Neuronal stem cell (in vitro differentiated cells): ENCODE data around the gene SEC61B.
A peak's percentile ranks its signal among the peaks of the same experiment; 100 is the strongest.

Source experiments
- DNase-seq: peaks from one replicate; pipeline ENCODE4 v3.0.0-alpha.2; 2013; ENCODE audit warnings: low spot score
- H2AFZ ChIP-seq: one replicate; pipeline ENCODE4 v1.6.1; 2013; ENCODE audit warnings: mild to moderate bottlenecking, low read length, inconsistent platforms
- H2AK5ac ChIP-seq: 2 replicates; pipeline ENCODE4 v1.6.1; 2013; ENCODE audit warnings: low read depth, mild to moderate bottlenecking, inconsistent platforms, low read length, moderate library complexity, mixed read lengths
- H2BK120ac ChIP-seq: 2 replicates; pipeline ENCODE4 v1.6.1; 2013; ENCODE audit warnings: low read depth, mild to moderate bottlenecking, inconsistent platforms, low read length, moderate library complexity, mixed read lengths
- H2BK12ac ChIP-seq: one replicate; pipeline ENCODE4 v1.6.1; 2013; ENCODE audit warnings: low read length, inconsistent platforms
- H2BK15ac ChIP-seq: 2 replicates; pipeline ENCODE4 v1.6.1; 2013; ENCODE audit warnings: mild to moderate bottlenecking, low read length, inconsistent platforms, mixed read lengths
- H2BK5ac ChIP-seq: one replicate; pipeline ENCODE4 v1.6.1; 2013; ENCODE audit warnings: inconsistent platforms, mild to moderate bottlenecking, low read length, moderate library complexity
- H3K14ac ChIP-seq: one replicate; pipeline ENCODE4 v1.6.1; 2013; ENCODE audit warnings: low read length, inconsistent platforms
- H3K18ac ChIP-seq: 2 replicates; pipeline ENCODE4 v1.6.1; 2013; ENCODE audit warnings: low read length, inconsistent platforms
- H3K23ac ChIP-seq: 2 replicates; pipeline ENCODE4 v1.6.1; 2013; ENCODE audit warnings: low read depth, mild to moderate bottlenecking, mixed read lengths, low read length, inconsistent platforms; ENCODE audit not compliant: poor library complexity
- H3K27ac ChIP-seq: replicated peaks from 3 replicates; pipeline ENCODE4 v1.5.1; 2013; ENCODE audit warnings: low read length, inconsistent platforms
- H3K27me3 ChIP-seq, 3 experiments: 2 replicates each; pipeline ENCODE4 v1.6.1; 2013; ENCODE audit warnings: low read length in 3 of 3, mild to moderate bottlenecking in 2 of 3, inconsistent platforms in 1 of 3, low read depth in 1 of 3, mixed read lengths in 1 of 3, moderate library complexity in 1 of 3; ENCODE audit not compliant: control insufficient read depth in 3 of 3, insufficient read depth in 3 of 3
- H3K36me3 ChIP-seq, 2 donors: replicated peaks in 1 of 2; 2 replicates each; pipeline ENCODE4 v1.6.1; 2013; ENCODE audit warnings: low read length in 2 of 2; ENCODE audit not compliant: control insufficient read depth in 2 of 2, insufficient read depth in 2 of 2
- H3K4ac ChIP-seq: 2 replicates; pipeline ENCODE4 v1.6.1; 2013; ENCODE audit warnings: inconsistent platforms, mild to moderate bottlenecking, low read length, moderate library complexity
- H3K4me1 ChIP-seq, 2 donors: 1 replicate in 1 of 2; 2 replicates in 1 of 2; pipeline ENCODE4 v1.6.1; 2013; ENCODE audit warnings: low read length in 2 of 2, low read depth in 1 of 2; ENCODE audit not compliant: control insufficient read depth in 2 of 2, insufficient read depth in 1 of 2
- H3K4me2 ChIP-seq: one replicate; pipeline ENCODE4 v1.6.1; 2013; ENCODE audit warnings: mild to moderate bottlenecking, low read length, inconsistent platforms; ENCODE audit not compliant: insufficient read depth, poor library complexity, severe bottlenecking
- H3K4me3 ChIP-seq, 2 donors: 2 replicates each; pipeline ENCODE4 v1.5.1; 2013; ENCODE audit warnings: low read length in 2 of 2, mild to moderate bottlenecking in 2 of 2, inconsistent platforms in 1 of 2, moderate library complexity in 1 of 2
- H3K79me1 ChIP-seq: one replicate; pipeline ENCODE4 v1.6.1; 2013; ENCODE audit warnings: low read depth, mild to moderate bottlenecking, inconsistent platforms, low read length, moderate library complexity
- H3K9ac ChIP-seq: one replicate; pipeline ENCODE4 v1.6.1; 2013; ENCODE audit warnings: mild to moderate bottlenecking, low read depth, low read length, inconsistent platforms; ENCODE audit not compliant: poor library complexity
- H3K9me3 ChIP-seq, 2 donors: replicated peaks in 1 of 2; 2 replicates each; pipeline versions ENCODE3 to v1.6.1; 2013; ENCODE audit warnings: low read length in 2 of 2, mild to moderate bottlenecking in 2 of 2, inconsistent platforms in 1 of 2, low read depth in 1 of 2, mixed read lengths in 1 of 2, moderate library complexity in 1 of 2; ENCODE audit not compliant: control insufficient read depth in 2 of 2, insufficient read depth in 1 of 2
- H4K8ac ChIP-seq: one replicate; pipeline ENCODE4 v1.6.1; 2013; ENCODE audit warnings: low read depth, mild to moderate bottlenecking, inconsistent platforms, low read length, moderate library complexity
- H4K91ac ChIP-seq: one replicate; pipeline ENCODE4 v1.6.1; 2013; ENCODE audit warnings: low read length, low read depth, mild to moderate bottlenecking, inconsistent platforms; ENCODE audit not compliant: poor library complexity
- WGBS, 2 donors: extraction: QIAGEN DNeasy Blood & Tissue Kit; methylation state at CpG; one replicate each; pipeline ENCODE4 v1.1.7; 2013; ENCODE audit warnings: missing lambda C conversion rate in 2 of 2, mixed read lengths in 1 of 2; ENCODE audit not compliant: insufficient read length in 2 of 2, insufficient replicate concordance in 1 of 2; ENCODE audit errors: extremely low coverage in 2 of 2; 5-methylcytosine and 5-hydroxymethylcytosine counted together

The SEC61B gene

DNA sequence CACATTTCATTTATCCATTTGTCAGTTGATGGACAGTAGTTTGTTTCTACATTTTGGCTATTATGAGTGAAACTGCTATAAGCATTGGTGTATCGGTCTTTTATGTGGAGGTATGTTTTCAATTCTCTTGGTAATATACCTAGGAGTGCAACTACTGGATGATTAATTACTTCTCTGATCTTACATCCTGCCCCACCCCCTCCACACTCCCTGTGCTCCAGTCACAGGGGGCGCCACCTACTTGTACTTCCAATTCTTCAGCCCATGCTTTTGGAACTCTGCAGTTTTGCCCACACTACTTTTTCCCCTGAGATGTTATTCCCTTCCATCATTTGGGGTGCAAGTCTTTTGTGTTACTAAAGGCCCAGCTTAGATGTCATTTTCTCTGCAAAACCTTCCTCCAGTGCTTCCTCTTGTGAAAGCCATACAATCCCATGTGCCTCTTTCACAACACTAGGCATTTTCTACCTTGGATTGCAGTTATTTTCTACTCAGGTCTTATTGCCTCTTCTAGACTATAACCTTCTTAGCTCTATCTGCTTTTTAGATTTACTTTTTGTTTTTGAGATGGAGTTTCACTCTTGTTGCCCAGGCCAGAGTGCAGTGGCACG lies 42.1 kb downstream of the SEC61B start:
- no peaks in the 10 kb centered on the region for H3K27me3 ChIP-seq
- no peak overlapping the region for H3K4me3 ChIP-seq
- H3K79me1 ChIP-seq = no peaks in the 10 kb centered on the region
- no peak for DNase-seq
- no peak overlapping the region for H2BK12ac ChIP-seq
- H3K9me3 ChIP-seq = no peaks in the 10 kb centered on the region
- peaks cover 0 to 3% of the 10 kb centered on the region in 2 donors for H3K4me1 ChIP-seq
- no peak overlapping the region for H2AK5ac ChIP-seq
- H4K8ac ChIP-seq = no peak overlapping the region
- H3K18ac ChIP-seq = no peak overlapping the region
- no peak overlapping the region for H3K4ac ChIP-seq
- no peak overlapping the region for H2BK5ac ChIP-seq
- H3K27ac ChIP-seq = no peak overlapping the region
- no peak overlapping the region for H3K4me2 ChIP-seq
- no peak overlapping the region for H2BK15ac ChIP-seq
- H3K9ac ChIP-seq = no peak overlapping the region
- H2BK120ac ChIP-seq = no peak overlapping the region
- H3K36me3 ChIP-seq = no peaks in the 10 kb centered on the region
- H3K23ac ChIP-seq = no peak overlapping the region
- no peak overlapping the region for H4K91ac ChIP-seq
- H3K14ac ChIP-seq = no peak overlapping the region
- WGBS, 2 donors = no CpG with 5 or more reads among the region's 3 CpGs
- no peak overlapping the region for H2AFZ ChIP-seq

DNA sequence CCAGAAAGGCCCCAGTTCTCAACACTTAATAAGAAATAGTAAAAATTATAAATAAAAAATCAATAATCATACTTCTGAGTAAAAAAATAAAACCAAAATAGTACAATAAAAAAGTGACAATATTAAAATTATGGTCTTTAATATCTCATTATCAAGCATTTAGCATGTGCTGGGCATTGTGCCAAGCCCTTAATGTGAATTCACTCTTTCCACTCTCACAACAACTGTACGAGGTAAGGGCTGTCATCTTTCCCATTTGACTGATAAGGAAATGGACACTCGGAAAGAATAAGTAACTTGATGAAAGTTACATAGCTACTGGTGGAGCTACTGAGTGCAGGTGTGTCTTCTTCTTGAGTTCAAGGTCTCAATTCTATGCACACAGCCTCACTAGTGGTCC lies 43.6 kb downstream of the SEC61B start:
- Histone ChIP-seq H3K79me1 (no peaks in the 10 kb centered on the region), H2BK12ac (no peak overlapping the region), H3K9me3 (no peaks in the 10 kb centered on the region), H2BK5ac (no peak overlapping the region), H2AFZ (no peak overlapping the region), H2BK120ac (no peak overlapping the region), H3K14ac (no peak overlapping the region), H3K9ac (no peak overlapping the region), H3K18ac (no peak overlapping the region), H2BK15ac (no peak overlapping the region), H3K36me3 (no peaks in the 10 kb centered on the region), H4K8ac (no peak overlapping the region), H3K4me1 (no peaks in the 10 kb centered on the region), H3K27ac (no peak overlapping the region), H3K4ac (no peak overlapping the region), H2AK5ac (no peak overlapping the region), H3K4me3 (no peak overlapping the region), H3K27me3 (peaks cover 0 to 2% (median 0%) of the 10 kb centered on the region in 3 experiments), H3K23ac (no peak overlapping the region), H4K91ac (no peak overlapping the region), H3K4me2 (no peak overlapping the region)
- WGBS, 2 donors = no CpG with 5 or more reads among the region's 2 CpGs
- no peak for DNase-seq

DNA sequence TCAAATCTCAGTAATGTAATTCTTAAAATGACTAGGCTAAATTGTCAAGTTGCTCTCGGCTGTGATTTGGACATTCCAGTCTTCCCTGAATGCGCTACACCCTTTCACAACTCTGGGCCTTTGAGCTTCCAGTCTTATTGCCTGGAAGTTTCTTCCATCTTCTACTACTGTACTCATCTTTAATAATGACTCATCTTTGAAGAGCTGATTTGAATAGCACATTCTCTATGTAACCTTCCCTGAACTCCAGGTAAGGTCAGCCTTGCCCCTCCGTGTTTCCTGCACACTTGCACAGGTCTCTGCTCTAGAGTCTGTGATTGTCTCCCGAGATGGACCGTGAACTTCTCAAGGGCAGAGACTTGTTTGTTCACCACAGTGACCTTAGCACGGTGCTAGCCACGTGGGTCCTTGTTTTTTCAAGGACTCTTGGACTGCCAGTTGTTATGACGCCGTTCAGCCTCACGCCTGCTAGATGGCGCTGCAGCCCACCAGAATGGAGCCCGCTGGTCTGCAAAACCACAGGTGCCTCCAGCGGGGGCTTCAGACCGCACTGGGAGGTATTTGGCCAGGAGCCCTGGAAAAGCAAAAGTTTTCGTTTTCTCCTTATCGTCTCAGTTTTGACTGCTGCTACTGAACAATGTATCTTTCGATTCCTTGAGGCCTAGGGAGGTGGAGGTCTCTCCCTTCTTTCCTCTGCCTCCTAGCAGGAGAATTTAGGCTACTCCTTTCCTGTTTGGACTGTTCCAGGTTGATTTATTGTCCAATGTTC lies 44.4 kb downstream of the SEC61B start:
- H3K23ac ChIP-seq = no peak overlapping the region
- no peak overlapping the region for H2BK12ac ChIP-seq
- H3K18ac ChIP-seq = no peak overlapping the region
- no peak overlapping the region for H3K9ac ChIP-seq
- no peaks in the 10 kb centered on the region for H3K36me3 ChIP-seq
- no peak overlapping the region for H2BK15ac ChIP-seq
- no peaks in the 10 kb centered on the region for H3K79me1 ChIP-seq
- H3K9me3 ChIP-seq = no peaks in the 10 kb centered on the region
- H2AFZ ChIP-seq = no peak overlapping the region
- no peak overlapping the region for H3K4ac ChIP-seq
- H3K4me2 ChIP-seq = no peak overlapping the region
- peaks cover 0 to 2% of the 10 kb centered on the region in 2 donors for H3K4me1 ChIP-seq
- H3K27me3 ChIP-seq = peaks cover 0 to 2% (median 0%) of the 10 kb centered on the region in 3 experiments
- H3K14ac ChIP-seq = no peak overlapping the region
- no peak overlapping the region for H4K8ac ChIP-seq
- no peak overlapping the region for H3K4me3 ChIP-seq
- H2BK120ac ChIP-seq = no peak overlapping the region
- H2AK5ac ChIP-seq = no peak overlapping the region
- WGBS, 2 donors = no CpG with 5 or more reads among the region's 17 CpGs
- no peak overlapping the region for H4K91ac ChIP-seq
- peak; percentile 67 for DNase-seq
- no peak overlapping the region for H2BK5ac ChIP-seq
- H3K27ac ChIP-seq = no peak overlapping the region

DNA sequence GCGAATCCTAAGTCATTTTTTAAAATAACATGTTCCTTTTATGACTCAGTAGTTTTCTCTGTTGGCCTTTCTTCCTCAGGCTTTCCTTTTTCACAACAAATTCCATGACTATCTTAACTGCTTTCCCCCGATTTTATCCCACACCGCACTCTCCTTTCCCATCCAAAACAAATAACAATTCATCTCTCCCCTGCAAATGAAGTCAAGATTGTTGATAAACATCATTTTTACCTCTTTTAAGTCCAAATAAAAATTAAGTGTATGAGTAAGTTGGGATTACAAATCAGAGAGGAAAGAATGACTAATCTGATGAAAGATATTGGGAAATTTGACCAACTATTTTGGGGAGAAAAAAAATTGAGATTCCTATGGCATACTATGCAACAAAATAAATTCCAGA lies 47.3 kb downstream of the SEC61B start:
- peaks cover 0 to 2% (median 0%) of the 10 kb centered on the region in 3 experiments for H3K27me3 ChIP-seq
- H2BK15ac ChIP-seq = no peak overlapping the region
- H3K23ac ChIP-seq = no peak overlapping the region
- no peak overlapping the region for H3K4ac ChIP-seq
- no peak overlapping the region for H4K91ac ChIP-seq
- H3K14ac ChIP-seq = no peak overlapping the region
- peaks cover 0 to 4% of the 10 kb centered on the region in 2 donors for H3K4me1 ChIP-seq
- H2BK120ac ChIP-seq = no peak overlapping the region
- H3K27ac ChIP-seq = no peak overlapping the region
- no peak overlapping the region for H3K9ac ChIP-seq
- no peak overlapping the region for H3K4me3 ChIP-seq
- no peak overlapping the region for H4K8ac ChIP-seq
- H2BK12ac ChIP-seq = no peak overlapping the region
- 100% methylated on average over 2 of the region's 3 CpGs for WGBS, 2 donors
- H3K9me3 ChIP-seq = no peaks in the 10 kb centered on the region
- H2BK5ac ChIP-seq = no peak overlapping the region
- no peak for DNase-seq
- no peak overlapping the region for H2AK5ac ChIP-seq
- H3K4me2 ChIP-seq = no peak overlapping the region
- no peak overlapping the region for H2AFZ ChIP-seq
- H3K79me1 ChIP-seq = no peaks in the 10 kb centered on the region
- H3K18ac ChIP-seq = no peak overlapping the region
- H3K36me3 ChIP-seq = no peaks in the 10 kb centered on the region
